SJCRH30 (cell line): ENCODE measurements around the gene KDM3A. TPM values are rescaled to one million over a fixed set of nuclear protein-coding genes. Genes with fewer than 3 reads are reported as not detected.
"Not testable (repeated sequence)": the region's sequence is repeated elsewhere in the genome, so short reads cannot be mapped to it uniquely, and the experiment has no call there.

Experiments used
- DNase-seq, 2 experiments: peaks; one replicate each; pipeline ENCODE4 v3.0.0-alpha.2; 2015 to 2020
- H3K27ac ChIP-seq: fragments of 250-450 bp; sonication (Bioruptor Pico); 2 replicates; pipeline ENCODE4 v1.5.1; 2020; ENCODE audit warnings: mild to moderate bottlenecking, moderate library complexity
- H3K27me3 ChIP-seq: fragments of 250-450 bp; sonication (Bioruptor Pico); 2 replicates; pipeline ENCODE4 v1.5.1; 2020; ENCODE audit warnings: mild to moderate bottlenecking, moderate library complexity
- H3K36me3 ChIP-seq: fragments of 250-450 bp; sonication (Bioruptor Pico); 2 replicates; pipeline ENCODE4 v1.5.1; 2020; ENCODE audit warnings: mild to moderate bottlenecking, moderate library complexity
- H3K4me1 ChIP-seq: fragments of 250-450 bp; sonication (Bioruptor Pico); 2 replicates; pipeline ENCODE4 v1.5.1; 2020; ENCODE audit warnings: mild to moderate bottlenecking, moderate library complexity
- H3K4me3 ChIP-seq: fragments of 250-450 bp; sonication (Bioruptor Pico); 2 replicates; pipeline ENCODE4 v1.5.1; 2020; ENCODE audit warnings: mild to moderate bottlenecking, moderate library complexity
- H3K9me3 ChIP-seq: fragments of 250-450 bp; sonication (Bioruptor Pico); replicated peaks from 2 replicates; pipeline ENCODE4 v1.5.1; 2020; ENCODE audit warnings: mild to moderate bottlenecking, moderate library complexity
- total RNA-seq: library from RNA; depleted of rRNA; stranded (reverse); fragments of >200 nt; shearing (Covaris generic); gene quantifications from 2 replicates; pipeline ENCODE4 v1.2.3, GENCODE V29; 2014

KDM3A gene
- total RNA-seq, 1 experiment from 2014 or later = 38.7 TPM

GRCh38 chr2:86480105-86480504 is 38.9 kb downstream of the KDM3A start:
- Histone ChIP-seq H3K4me1 (no peaks in the 10 kb centered on the region), H3K9me3 (no peaks in the 10 kb centered on the region), H3K27ac (no peak overlapping the region), H3K36me3 (peaks cover 77% of the 10 kb centered on the region), H3K27me3 (no peaks in the 10 kb centered on the region), H3K4me3 (no peak overlapping the region)
- DNase-seq = no peak

GRCh38 chr2:86482034-86482433 is 40.9 kb downstream of the KDM3A start:
- no peaks in the 10 kb centered on the region for H3K27me3 ChIP-seq
- DNase-seq = no peak
- no peak overlapping the region for H3K27ac ChIP-seq
- H3K4me3 ChIP-seq = no peak overlapping the region
- H3K9me3 ChIP-seq = no peaks in the 10 kb centered on the region
- H3K4me1 ChIP-seq = no peaks in the 10 kb centered on the region
- peaks cover 81% of the 10 kb centered on the region for H3K36me3 ChIP-seq

GRCh38 chr2:86484385-86484784 is 43.2 kb downstream of the KDM3A start:
- Histone ChIP-seq H3K27ac (no peak overlapping the region), H3K4me3 (no peak overlapping the region), H3K9me3 (no peaks in the 10 kb centered on the region), H3K36me3 (peaks cover 86% of the 10 kb centered on the region), H3K4me1 (no peaks in the 10 kb centered on the region), H3K27me3 (no peaks in the 10 kb centered on the region)
- no peak for DNase-seq

- H3K27ac ChIP-seq = no peak overlapping the region
- peaks cover 87% of the 10 kb centered on the region for H3K36me3 ChIP-seq
These were observed 43.9 kb downstream of the KDM3A start for GRCh38 chr2:86485103-86485502.

GRCh38 chr2:86485802-86486201 is 44.6 kb downstream of the KDM3A start:
- no peaks in the 10 kb centered on the region for H3K27me3 ChIP-seq
- H3K4me1 ChIP-seq = no peaks in the 10 kb centered on the region; the same call in 1 of the 2 replicates
- DNase-seq = no peak
- H3K9me3 ChIP-seq = no peaks in the 10 kb centered on the region
- H3K27ac ChIP-seq = no peak overlapping the region
- peaks cover 87% of the 10 kb centered on the region for H3K36me3 ChIP-seq
- H3K4me3 ChIP-seq = no peak overlapping the region

More at GRCh38 chr2:86485103-86485502, 43.9 kb downstream of the KDM3A start:
- Histone ChIP-seq H3K27me3 (no peaks in the 10 kb centered on the region), H3K9me3 (no peaks in the 10 kb centered on the region), H3K4me3 (no peak overlapping the region), H3K4me1 (no peaks in the 10 kb centered on the region)
- no peak for DNase-seq

DNA sequence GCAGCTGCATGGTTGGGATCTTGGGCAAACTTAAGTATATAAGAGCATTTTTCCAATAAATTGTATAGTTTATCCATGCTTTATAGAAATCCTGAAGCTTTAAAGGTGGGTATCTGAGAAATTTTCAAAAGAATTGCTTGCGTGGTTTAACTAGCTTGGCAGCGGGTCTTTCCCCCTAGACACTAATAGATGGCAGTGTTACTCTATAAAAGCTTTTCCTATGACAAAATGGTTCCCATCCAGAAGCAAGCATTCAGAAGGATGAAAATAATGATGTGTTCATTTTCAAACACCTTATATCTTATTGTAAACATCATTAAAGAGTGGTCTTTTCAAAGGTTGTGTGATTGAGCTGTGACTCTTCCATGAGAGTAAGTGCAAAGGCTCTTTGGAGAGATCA is 45.9 kb downstream of the KDM3A start:
- no peaks in the 10 kb centered on the region for H3K9me3 ChIP-seq
- peaks cover 12% of the 10 kb centered on the region for H3K4me1 ChIP-seq
- H3K27ac ChIP-seq = no peak overlapping the region
- no peaks in the 10 kb centered on the region for H3K27me3 ChIP-seq
- no peak for DNase-seq
- H3K4me3 ChIP-seq = no peak overlapping the region
- H3K36me3 ChIP-seq = peaks cover 86% of the 10 kb centered on the region

- no peak overlapping the region for H3K4me3 ChIP-seq
These were observed 47.5 kb downstream of the KDM3A start for GRCh38 chr2:86488561-86489250.

DNA sequence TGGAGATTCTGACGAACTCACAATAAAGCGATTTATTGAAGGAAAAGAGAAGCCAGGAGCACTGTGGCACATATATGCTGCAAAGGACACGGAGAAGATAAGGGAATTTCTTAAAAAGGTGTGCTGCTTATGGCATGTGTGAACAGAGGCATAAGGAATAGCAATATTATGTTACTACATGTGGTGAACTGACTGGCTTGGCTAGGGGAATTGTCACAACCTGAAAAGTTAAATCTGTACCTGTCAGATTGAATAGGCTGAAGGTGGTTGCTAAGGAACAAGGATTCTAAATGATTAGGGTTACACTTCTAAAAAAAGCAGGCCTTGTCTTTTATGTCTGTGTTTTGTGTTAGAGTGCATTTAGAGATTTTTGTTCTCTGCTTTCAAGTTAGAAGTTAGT is 48.4 kb downstream of the KDM3A start:
- Histone ChIP-seq H3K27me3 (no peaks in the 10 kb centered on the region), H3K9me3 (no peaks in the 10 kb centered on the region), H3K27ac (no peak overlapping the region), H3K36me3 (peaks cover 82% of the 10 kb centered on the region), H3K4me1 (peaks cover 22% of the 10 kb centered on the region), H3K4me3 (no peak overlapping the region)
- no peak for DNase-seq

More at GRCh38 chr2:86488561-86489250, 47.5 kb downstream of the KDM3A start:
- H3K27me3 ChIP-seq = no peaks in the 10 kb centered on the region
- no peak overlapping the region for H3K27ac ChIP-seq
- peaks cover 22% of the 10 kb centered on the region for H3K4me1 ChIP-seq
- no peak for DNase-seq
- H3K9me3 ChIP-seq = no peaks in the 10 kb centered on the region
- peaks cover 81% of the 10 kb centered on the region for H3K36me3 ChIP-seq

- H3K9me3 ChIP-seq = no peaks in the 10 kb centered on the region
- H3K36me3 ChIP-seq = peaks cover 76% of the 10 kb centered on the region
- H3K27me3 ChIP-seq = no peaks in the 10 kb centered on the region
- H3K4me3 ChIP-seq = no peak overlapping the region
- H3K27ac ChIP-seq = no peak overlapping the region
- DNase-seq = no peak
- peaks cover 22% of the 10 kb centered on the region for H3K4me1 ChIP-seq
These were observed 49.1 kb downstream of the KDM3A start for GRCh38 chr2:86490245-86490644.

DNA sequence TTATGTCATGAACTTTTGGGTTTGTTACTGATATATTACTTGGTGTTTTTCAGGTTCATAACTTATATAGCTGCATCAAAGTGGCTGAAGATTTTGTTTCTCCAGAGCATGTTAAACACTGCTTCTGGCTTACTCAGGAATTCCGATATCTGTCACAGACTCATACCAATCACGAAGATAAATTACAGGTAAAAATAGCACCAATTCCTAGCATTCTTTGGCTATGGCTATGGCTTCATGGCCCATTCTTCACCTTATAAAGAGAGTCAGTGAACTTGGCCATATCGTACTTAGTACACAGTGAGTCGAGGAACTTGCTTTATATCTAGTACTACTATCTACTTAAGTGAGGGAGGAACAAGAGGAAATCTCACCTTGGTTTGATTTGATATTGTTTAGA is 49.9 kb downstream of the KDM3A start:
- H3K4me3 ChIP-seq = no peak overlapping the region
- H3K9me3 ChIP-seq = no peaks in the 10 kb centered on the region
- H3K36me3 ChIP-seq = peaks cover 73% of the 10 kb centered on the region
- peak overlapping the region; percentile 33; the same call in 1 of the 2 replicates for H3K27ac ChIP-seq
- no peak for DNase-seq
- H3K27me3 ChIP-seq = no peaks in the 10 kb centered on the region
- H3K4me1 ChIP-seq = peaks cover 22% of the 10 kb centered on the region

DNA sequence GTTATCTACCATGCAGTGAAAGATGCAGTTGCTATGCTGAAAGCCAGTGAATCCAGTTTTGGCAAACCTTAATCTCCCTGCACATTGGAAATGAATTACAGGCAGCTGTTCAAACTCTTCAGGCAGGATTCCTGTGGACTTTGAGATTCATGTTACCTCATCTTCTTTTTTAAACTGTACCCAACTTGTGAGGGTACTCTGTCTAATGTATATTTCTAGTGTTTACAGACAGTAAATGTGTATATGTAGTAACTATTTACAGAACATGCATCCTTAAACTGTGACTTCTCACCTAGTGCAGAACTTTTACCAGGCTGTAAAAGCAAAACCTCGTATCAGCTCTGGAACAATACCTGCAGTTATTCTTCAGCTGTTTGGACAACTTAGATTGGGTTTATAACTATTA is 50.9 kb downstream of the KDM3A start:
- Histone ChIP-seq H3K36me3 (peaks cover 72% of the 10 kb centered on the region), H3K9me3 (no peaks in the 10 kb centered on the region), H3K4me3 (no peak overlapping the region), H3K27me3 (no peaks in the 10 kb centered on the region), H3K27ac (peak overlapping the region; percentile 33), H3K4me1 (peaks cover 22% of the 10 kb centered on the region)
- peak; percentile 60 to 87 for DNase-seq

- not testable (repeated sequence) for H3K27ac ChIP-seq, H3K27me3 ChIP-seq, H3K4me3 ChIP-seq, DNase-seq
- peaks cover 74% of the 10 kb centered on the region for H3K36me3 ChIP-seq
- peaks cover 16% of the 10 kb centered on the region for H3K4me1 ChIP-seq
- H3K9me3 ChIP-seq = peaks cover 10% of the 10 kb centered on the region
These were observed 55.2 kb downstream of the KDM3A start for GRCh38 chr2:86496391-86496790.

DNA sequence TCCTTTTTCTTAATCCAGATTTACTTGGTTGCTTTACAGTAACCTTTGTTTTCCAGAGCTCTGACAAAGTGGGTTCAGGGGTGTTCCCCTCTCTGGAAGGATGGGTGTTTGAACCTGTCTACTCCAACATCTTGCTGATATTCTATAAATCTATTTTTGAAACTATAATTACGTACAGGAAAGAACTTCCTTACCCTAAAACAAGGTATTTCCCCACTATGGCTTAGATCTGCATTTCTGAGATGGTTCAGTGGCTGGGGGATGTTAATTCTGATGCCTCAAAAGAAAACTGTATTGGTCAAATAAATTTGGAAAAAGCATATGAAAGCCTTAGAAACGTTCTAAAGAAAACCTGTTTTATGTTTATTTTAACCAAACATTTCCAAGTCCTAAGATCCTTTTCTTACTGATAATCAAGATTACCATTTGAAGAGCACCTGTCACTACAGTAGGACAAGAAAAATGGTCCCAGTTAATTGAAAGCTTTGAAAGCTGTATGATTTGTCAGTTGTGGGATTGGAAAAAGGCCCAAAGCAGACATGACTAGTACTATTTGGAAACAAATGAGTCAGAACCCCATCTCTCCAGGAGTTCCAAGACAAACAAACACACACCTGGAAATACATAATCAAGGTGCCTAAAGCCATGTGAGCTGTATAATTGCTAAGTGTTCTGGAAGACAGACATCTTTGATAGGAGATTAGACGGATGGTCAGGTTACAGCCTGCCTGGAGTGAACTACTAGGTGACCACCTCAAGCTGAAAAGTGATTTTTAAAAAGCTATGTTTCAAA is 57.5 kb downstream of the KDM3A start:
- peaks cover 10% of the 10 kb centered on the region for H3K9me3 ChIP-seq
- H3K27me3 ChIP-seq = no peaks in the 10 kb centered on the region
- DNase-seq = no peak
- peaks cover 62% of the 10 kb centered on the region for H3K36me3 ChIP-seq
- no peaks in the 10 kb centered on the region for H3K4me1 ChIP-seq
- H3K4me3 ChIP-seq = no peak overlapping the region
- H3K27ac ChIP-seq = no peak overlapping the region

GRCh38 chr2:86499326-86499725 is 58.2 kb downstream of the KDM3A start:
- no peak overlapping the region for H3K27ac ChIP-seq
- DNase-seq = no peak
- H3K9me3 ChIP-seq = peaks cover 10% of the 10 kb centered on the region
- H3K4me3 ChIP-seq = no peak overlapping the region
- H3K4me1 ChIP-seq = no peaks in the 10 kb centered on the region
- no peaks in the 10 kb centered on the region for H3K27me3 ChIP-seq
- H3K36me3 ChIP-seq = peaks cover 56% of the 10 kb centered on the region

GRCh38 chr2:86500325-86501083 is 59.3 kb downstream of the KDM3A start:
- no peak overlapping the region for H3K4me3 ChIP-seq
- H3K27me3 ChIP-seq = no peaks in the 10 kb centered on the region
- no peak overlapping the region for H3K27ac ChIP-seq
- no peaks in the 10 kb centered on the region for H3K4me1 ChIP-seq
- DNase-seq = peak; percentile 11 to 18
- H3K36me3 ChIP-seq = peaks cover 53% of the 10 kb centered on the region
- peaks cover 10% of the 10 kb centered on the region for H3K9me3 ChIP-seq
